ENCODE results near the gene ERGIC1. TPM values are rescaled to one million over a fixed set of nuclear protein-coding genes. Genes with fewer than 3 reads are reported as not detected.
A peak's percentile ranks its signal among the peaks of the same experiment; 100 is the strongest.

The ERGIC1 gene
- total RNA-seq, 1 donor: 109 TPM

- peak overlapping the region; percentile 51 for H3K27ac ChIP-seq (ENCODE audit: low read depth, low read length)
- H3K27me3 ChIP-seq (ENCODE audit: insufficient read depth, low read length): no peaks in the 10 kb centered on the region
- DNase-seq (ENCODE audit: insufficient read length, low spot score, missing footprints): no peak
- peak overlapping the region; percentile 2 for H2AFZ ChIP-seq (ENCODE audit: low read length)
- H3K4me3 ChIP-seq (ENCODE audit: insufficient read depth, low read length): no peak overlapping the region
- H4K20me1 ChIP-seq (ENCODE audit: insufficient read depth, low read length): no peaks in the 10 kb centered on the region
- no peaks in the 10 kb centered on the region for H3K79me2 ChIP-seq (ENCODE audit: insufficient read depth, low read length)
- H3K36me3 ChIP-seq (ENCODE audit: insufficient read depth, low read length): no peaks in the 10 kb centered on the region
- no peaks in the 10 kb centered on the region for H3K9me3 ChIP-seq (ENCODE audit: low read depth, low read length)
- no peak for TF ChIP-seq CTCF (IDR thresholded peaks at IDR 0.05; ENCODE audit: extremely low read depth, low read depth, low read length)
- H3K4me1 ChIP-seq (ENCODE audit: insufficient read depth, low read length): peaks cover 29% of the 10 kb centered on the region
- no peak overlapping the region for H3K4me2 ChIP-seq (ENCODE audit: insufficient read depth, low read length)
These were observed 14.5 kb upstream of the ERGIC1 start for GRCh38 chr5:172819569-172819968.

GRCh38 chr5:172820046-172820767 is 13.8 kb upstream of the ERGIC1 start:
- no peak for DNase-seq (ENCODE audit: insufficient read length, low spot score, missing footprints)
- peak overlapping the region; percentile 11 for H2AFZ ChIP-seq (ENCODE audit: low read length)

DNA sequence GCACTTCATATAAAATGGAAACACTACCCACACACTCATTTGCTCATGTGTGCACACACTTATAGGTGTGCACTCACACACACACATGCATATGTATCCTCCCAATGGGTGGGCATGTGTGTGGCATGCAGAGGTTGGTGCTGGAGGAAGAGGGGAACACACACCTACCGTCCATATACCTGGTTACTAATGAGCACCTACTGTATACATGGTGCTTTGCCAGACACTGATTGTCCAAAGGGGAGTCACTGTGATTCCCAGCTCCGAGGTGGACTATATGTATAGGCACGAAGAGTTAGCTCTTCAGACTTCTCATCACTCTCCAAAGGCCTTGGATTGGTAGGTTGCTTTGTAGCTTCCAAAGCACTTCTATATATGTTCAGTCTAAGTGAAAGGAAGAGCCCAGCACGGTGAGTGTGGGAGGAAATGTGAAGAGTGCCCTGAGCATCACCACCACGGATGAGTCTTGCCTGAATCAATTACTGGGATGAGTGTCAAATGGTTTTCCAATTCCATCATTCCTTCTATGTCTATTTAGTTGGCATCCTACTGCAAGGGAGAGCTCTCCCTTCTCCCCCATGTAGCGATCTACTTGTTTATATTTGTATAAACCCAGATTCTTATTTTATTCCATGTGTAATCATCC is 12.6 kb upstream of the ERGIC1 start:
- no peak for TF ChIP-seq CTCF (IDR thresholded peaks at IDR 0.05; ENCODE audit: extremely low read depth, low read depth, low read length)
- Histone ChIP-seq H3K79me2 (ENCODE audit: insufficient read depth, low read length) (no peaks in the 10 kb centered on the region), H3K27me3 (ENCODE audit: insufficient read depth, low read length) (no peaks in the 10 kb centered on the region), H3K27ac (ENCODE audit: low read depth, low read length) (peak overlapping the region; percentile 51), H2AFZ (ENCODE audit: low read length) (peak overlapping the region; percentile 7), H4K20me1 (ENCODE audit: insufficient read depth, low read length) (no peaks in the 10 kb centered on the region), H3K4me1 (ENCODE audit: insufficient read depth, low read length) (peaks cover 27% of the 10 kb centered on the region), H3K36me3 (ENCODE audit: insufficient read depth, low read length) (no peaks in the 10 kb centered on the region), H3K4me3 (ENCODE audit: insufficient read depth, low read length) (no peak overlapping the region), H3K4me2 (ENCODE audit: insufficient read depth, low read length) (peak overlapping the region; percentile 4), H3K9me3 (ENCODE audit: low read depth, low read length) (no peaks in the 10 kb centered on the region)
- DNase-seq (ENCODE audit: insufficient read length, low spot score, missing footprints): no peak

More at GRCh38 chr5:172820046-172820767, 13.8 kb upstream of the ERGIC1 start:
- H3K4me3 ChIP-seq (ENCODE audit: insufficient read depth, low read length): no peak overlapping the region
- H3K27me3 ChIP-seq (ENCODE audit: insufficient read depth, low read length): no peaks in the 10 kb centered on the region
- H3K27ac ChIP-seq (ENCODE audit: low read depth, low read length): peak overlapping the region; percentile 51
- H3K36me3 ChIP-seq (ENCODE audit: insufficient read depth, low read length): no peaks in the 10 kb centered on the region
- peaks cover 29% of the 10 kb centered on the region for H3K4me1 ChIP-seq (ENCODE audit: insufficient read depth, low read length)
- no peaks in the 10 kb centered on the region for H4K20me1 ChIP-seq (ENCODE audit: insufficient read depth, low read length)
- no peak for TF ChIP-seq CTCF (IDR thresholded peaks at IDR 0.05; ENCODE audit: extremely low read depth, low read depth, low read length)
- H3K9me3 ChIP-seq (ENCODE audit: low read depth, low read length): no peaks in the 10 kb centered on the region
- H3K4me2 ChIP-seq (ENCODE audit: insufficient read depth, low read length): peak overlapping the region; percentile 18
- H3K79me2 ChIP-seq (ENCODE audit: insufficient read depth, low read length): no peaks in the 10 kb centered on the region

DNA sequence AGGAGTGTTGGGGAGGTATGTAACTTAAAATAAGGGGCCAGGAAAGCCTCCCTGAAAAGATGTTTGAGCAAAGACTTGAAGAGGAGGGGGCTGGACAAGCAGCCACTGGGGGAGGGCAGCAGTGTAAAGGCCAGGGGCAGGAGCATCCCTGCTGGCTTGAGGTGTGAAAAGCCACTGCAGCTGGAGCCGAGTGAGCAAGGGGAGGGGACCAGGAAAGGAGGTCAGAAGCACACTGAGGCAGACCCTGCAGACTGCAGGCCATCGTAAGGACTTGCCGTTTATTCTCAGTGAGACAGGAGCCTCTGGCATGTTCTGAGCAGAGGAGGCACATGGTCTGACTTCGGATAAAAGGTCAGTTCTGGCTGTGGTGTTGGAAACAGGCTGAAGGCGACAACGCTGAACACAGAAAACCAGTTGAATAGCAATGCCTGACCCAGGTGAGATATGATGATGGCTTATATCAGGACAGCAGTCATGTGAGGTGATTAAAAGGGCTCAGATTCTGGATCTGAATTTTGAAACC is 10.2 kb upstream of the ERGIC1 start:
- Histone ChIP-seq H3K4me1 (ENCODE audit: insufficient read depth, low read length) (peaks cover 30% of the 10 kb centered on the region), H3K9me3 (ENCODE audit: low read depth, low read length) (no peaks in the 10 kb centered on the region), H3K4me2 (ENCODE audit: insufficient read depth, low read length) (no peak overlapping the region), H3K79me2 (ENCODE audit: insufficient read depth, low read length) (no peaks in the 10 kb centered on the region), H2AFZ (ENCODE audit: low read length) (no peak overlapping the region), H3K4me3 (ENCODE audit: insufficient read depth, low read length) (no peak overlapping the region), H4K20me1 (ENCODE audit: insufficient read depth, low read length) (no peaks in the 10 kb centered on the region), H3K27ac (ENCODE audit: low read depth, low read length) (no peak overlapping the region), H3K27me3 (ENCODE audit: insufficient read depth, low read length) (no peaks in the 10 kb centered on the region), H3K36me3 (ENCODE audit: insufficient read depth, low read length) (no peaks in the 10 kb centered on the region)
- no peak for DNase-seq (ENCODE audit: insufficient read length, low spot score, missing footprints)
- no peak for TF ChIP-seq CTCF (IDR thresholded peaks at IDR 0.05; ENCODE audit: extremely low read depth, low read depth, low read length)

Measured in osteoblast (primary cell).